Testis (tissue), 2 donors: ENCODE results near the gene CRNKL1.

Experiments used
- POLR2A ChIP-seq: fragments of 450-650 bp; IDR thresholded peaks from one replicate; pipeline ENCODE4 v1.6.1; 2017; ENCODE audit warnings: antibody characterized with exemption, mild to moderate bottlenecking, moderate library complexity
- TF ChIP-seq, protein P1 (sequence below), 3 experiments: fragments of 450-650 bp in 2 of 3; fragments of 200-600 bp in 1 of 3; sonication (generic) in 1 of 3; IDR thresholded peaks; one replicate each; pipeline ENCODE4 v1.5.1; 2016 to 2019; ENCODE audit warnings: antibody characterized with exemption in 3 of 3, mild to moderate bottlenecking in 2 of 3, moderate library complexity in 1 of 3

DNA sequence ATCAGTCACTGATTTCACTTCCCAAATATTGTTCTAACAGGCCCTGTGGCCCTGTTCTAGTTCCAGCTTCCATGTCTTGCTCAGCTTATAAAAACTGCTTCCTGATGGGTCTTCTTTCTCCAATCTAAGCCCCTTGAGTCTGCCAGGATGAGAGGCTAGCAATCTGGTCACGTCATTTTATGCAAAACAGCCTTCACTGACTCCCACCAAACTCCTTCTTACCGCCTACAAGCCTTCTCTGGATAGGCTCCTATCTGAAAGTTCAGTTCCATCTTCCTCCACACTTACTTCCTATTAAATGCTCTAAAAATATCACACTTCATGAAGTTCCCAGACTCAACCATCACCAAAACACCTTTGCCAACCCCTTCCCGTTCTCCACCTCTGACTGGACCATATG is 15.5 kb downstream of the CRNKL1 start:
- TF ChIP-seq, protein P1, sequence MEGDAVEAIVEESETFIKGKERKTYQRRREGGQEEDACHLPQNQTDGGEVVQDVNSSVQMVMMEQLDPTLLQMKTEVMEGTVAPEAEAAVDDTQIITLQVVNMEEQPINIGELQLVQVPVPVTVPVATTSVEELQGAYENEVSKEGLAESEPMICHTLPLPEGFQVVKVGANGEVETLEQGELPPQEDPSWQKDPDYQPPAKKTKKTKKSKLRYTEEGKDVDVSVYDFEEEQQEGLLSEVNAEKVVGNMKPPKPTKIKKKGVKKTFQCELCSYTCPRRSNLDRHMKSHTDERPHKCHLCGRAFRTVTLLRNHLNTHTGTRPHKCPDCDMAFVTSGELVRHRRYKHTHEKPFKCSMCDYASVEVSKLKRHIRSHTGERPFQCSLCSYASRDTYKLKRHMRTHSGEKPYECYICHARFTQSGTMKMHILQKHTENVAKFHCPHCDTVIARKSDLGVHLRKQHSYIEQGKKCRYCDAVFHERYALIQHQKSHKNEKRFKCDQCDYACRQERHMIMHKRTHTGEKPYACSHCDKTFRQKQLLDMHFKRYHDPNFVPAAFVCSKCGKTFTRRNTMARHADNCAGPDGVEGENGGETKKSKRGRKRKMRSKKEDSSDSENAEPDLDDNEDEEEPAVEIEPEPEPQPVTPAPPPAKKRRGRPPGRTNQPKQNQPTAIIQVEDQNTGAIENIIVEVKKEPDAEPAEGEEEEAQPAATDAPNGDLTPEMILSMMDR (IDR thresholded peaks at IDR 0.05), result no peak
- TF ChIP-seq POLR2A, result no peak
